SK-N-SH treated with all-trans-retinoic acid at 6 μM for 48 hours (cell line): Measurements from ENCODE around the gene GRAMD2A.

Source experiments
- ATAC-seq: fragments of 200-7000 bp; cut with Tn5 transposase; 3 replicates; pipeline ENCODE4 v1.9.1; 2020; ENCODE audit warnings: mild to moderate bottlenecking, moderate library complexity
- ARNTL ChIP-seq: fragments of 450-650 bp; formaldehyde crosslinking; IDR thresholded peaks from 2 replicates; pipeline ENCODE4 v1.5.0; 2020; ENCODE audit warnings: low read depth, mild to moderate bottlenecking, moderate library complexity, borderline replicate concordance
- BACH2 ChIP-seq: fragments of 250-450 bp; sonication (Bioruptor Pico); IDR thresholded peaks from 2 replicates; pipeline ENCODE4 v1.9.0; 2021; ENCODE audit warnings: mild to moderate bottlenecking, borderline replicate concordance
- CREB5 ChIP-seq: fragments of 250-450 bp; sonication (Bioruptor Pico); IDR thresholded peaks from 2 replicates; pipeline ENCODE4 v1.5.1; 2020; ENCODE audit warnings: low read depth, mild to moderate bottlenecking, moderate library complexity
- CSDC2 ChIP-seq: fragments of 250-450 bp; sonication (Bioruptor Pico); IDR thresholded peaks from 2 replicates; pipeline ENCODE4 v1.5.0; 2020; ENCODE audit warnings: mild to moderate bottlenecking, moderate library complexity
- CSRNP3 ChIP-seq: fragments of 250-450 bp; sonication (Bioruptor Pico); IDR thresholded peaks from 2 replicates; pipeline ENCODE4 v1.5.1; 2021; ENCODE audit warnings: mild to moderate bottlenecking, moderate library complexity
- ESRRG ChIP-seq: fragments of 250-450 bp; sonication (Bioruptor Pico); IDR thresholded peaks from 2 replicates; pipeline ENCODE4 v1.6.1; 2021; ENCODE audit warnings: mild to moderate bottlenecking
- ISL1 ChIP-seq: fragments of 250-450 bp; sonication (Bioruptor Pico); IDR thresholded peaks from 2 replicates; pipeline ENCODE4 v2.1.2; 2022; ENCODE audit warnings: mild to moderate bottlenecking, moderate library complexity
- POU6F1 ChIP-seq: fragments of 250-450 bp; sonication (Bioruptor Pico); IDR thresholded peaks from 2 replicates; pipeline ENCODE4 v1.8.0; 2021; ENCODE audit warnings: low read depth, mild to moderate bottlenecking, moderate library complexity, borderline replicate concordance
- PPARA ChIP-seq: fragments of 250-450 bp; sonication (Bioruptor Pico); IDR thresholded peaks from 2 replicates; pipeline ENCODE4 v1.5.0; 2020; ENCODE audit warnings: mild to moderate bottlenecking, borderline replicate concordance
- RARB ChIP-seq: fragments of 250-450 bp; sonication (Bioruptor Pico); IDR thresholded peaks from 2 replicates; pipeline ENCODE4 v1.8.0; 2021; ENCODE audit warnings: mild to moderate bottlenecking, moderate library complexity
- TOX ChIP-seq: fragments of 250-450 bp; sonication (Bioruptor Pico); IDR thresholded peaks from 2 replicates; pipeline ENCODE4 v1.8.0; 2021; ENCODE audit warnings: mild to moderate bottlenecking, moderate library complexity, borderline replicate concordance
- TSHZ2 ChIP-seq: fragments of 250-450 bp; sonication (Bioruptor Pico); IDR thresholded peaks from 2 replicates; pipeline ENCODE4 v1.5.0; 2020; ENCODE audit warnings: mild to moderate bottlenecking, moderate library complexity
- ZFP3 ChIP-seq: fragments of 250-450 bp; sonication (Bioruptor Pico); IDR thresholded peaks from 2 replicates; pipeline ENCODE4 v1.5.0; 2020; ENCODE audit warnings: mild to moderate bottlenecking, moderate library complexity
- ZFP30 ChIP-seq: fragments of 450-650 bp; formaldehyde crosslinking; IDR thresholded peaks from 2 replicates; pipeline ENCODE4 v1.5.0; 2022; ENCODE audit warnings: mild to moderate bottlenecking, moderate library complexity
- ZNF70 ChIP-seq: fragments of 450-650 bp; formaldehyde crosslinking; IDR thresholded peaks from 2 replicates; pipeline ENCODE4 v1.5.0; 2020; ENCODE audit warnings: mild to moderate bottlenecking, moderate library complexity
- ZNF8 ChIP-seq: fragments of 450-650 bp; formaldehyde crosslinking; IDR thresholded peaks from 2 replicates; pipeline ENCODE4 v1.5.0; 2020; ENCODE audit warnings: mild to moderate bottlenecking, moderate library complexity

The GRAMD2A gene

GRCh38 chr15:72112116-72112515, 85.5 kb downstream of the GRAMD2A start:
- TF ChIP-seq TSHZ2 (CRISPR knock-in tag) (no peak), CREB5 (CRISPR knock-in tag) (no peak), CSDC2 (CRISPR knock-in tag) (no peak), ZFP30 (CRISPR knock-in tag) (no peak), ZNF70 (CRISPR knock-in tag) (no peak), POU6F1 (CRISPR knock-in tag) (no peak), ISL1 (CRISPR knock-in tag) (no peak), BACH2 (no peak), CSRNP3 (CRISPR knock-in tag) (no peak), TOX (no peak), ZFP3 (CRISPR knock-in tag) (no peak), ARNTL (CRISPR knock-in tag) (no peak), ESRRG (CRISPR knock-in tag) (no peak), ZNF8 (no peak), PPARA (CRISPR knock-in tag) (no peak)
- TF ChIP-seq, all 23 proteins: peak for 0
- ATAC-seq, result no peak

- ATAC-seq, result no peak
Observed at GRCh38 chr15:72110355-72110754, 87.2 kb downstream of the GRAMD2A start.

More at GRCh38 chr15:72110355-72110754, 87.2 kb downstream of the GRAMD2A start:
- TF ChIP-seq TSHZ2 (CRISPR knock-in tag) (no peak), PPARA (CRISPR knock-in tag) (no peak), RARB (CRISPR knock-in tag) (no peak), ISL1 (CRISPR knock-in tag) (no peak), TOX (no peak)
